HG03064 (cell line): Measurements from ENCODE around the gene TNFSF13B.
"Not testable (repeated sequence)": the region's sequence is repeated elsewhere in the genome, so short reads cannot be mapped to it uniquely, and the experiment has no call there.

Experiments
- ATAC-seq: cut with Tn5 transposase; IDR thresholded peaks from one replicate; pipeline ENCODE4 v1.9.1; 2021; ENCODE audit warnings: low read depth; ENCODE audit not compliant: unreplicated experiment

Gene TNFSF13B

GRCh38 chr13:108269601-108270328 is at the start of gene TNFSF13B:
TNFSF13B (plus strand) TSS chr13:108269718; CDS start chr13:108269896, 178 bp downstream.
- ATAC-seq, result peak; percentile 63

GRCh38 chr13:108220041-108220440 is 49.5 kb upstream of the TNFSF13B start:
- no peak for ATAC-seq

GRCh38 chr13:108223687-108224503 is 45.6 kb upstream of the TNFSF13B start:
- no peak for ATAC-seq

GRCh38 chr13:108225440-108225839 is 44.1 kb upstream of the TNFSF13B start:
- peak; percentile 64 for ATAC-seq

GRCh38 chr13:108226184-108226583 is 43.3 kb upstream of the TNFSF13B start:
- ATAC-seq, result peak; percentile 32

GRCh38 chr13:108227651-108228272 is 41.8 kb upstream of the TNFSF13B start:
- no peak for ATAC-seq

- ATAC-seq, result no peak
Observed at GRCh38 chr13:108230377-108230776, 39.1 kb upstream of the TNFSF13B start.

- ATAC-seq, result no peak
Observed at GRCh38 chr13:108249150-108249549, 20.4 kb upstream of the TNFSF13B start.

- ATAC-seq, result no peak
Observed at GRCh38 chr13:108257248-108257647, 12.3 kb upstream of the TNFSF13B start.

- ATAC-seq, result no peak
Observed at GRCh38 chr13:108263621-108264355, 5.7 kb upstream of the TNFSF13B start.

GRCh38 chr13:108266321-108266990 is 3.1 kb upstream of the TNFSF13B start:
- ATAC-seq, result no peak

- no peak for ATAC-seq
Observed at GRCh38 chr13:108267347-108267746, 2.2 kb upstream of the TNFSF13B start.

GRCh38 chr13:108267855-108268254 is 1.7 kb upstream of the TNFSF13B start:
- ATAC-seq, result not testable (repeated sequence)

- no peak for ATAC-seq
Observed at GRCh38 chr13:108268466-108269112, 929 bp upstream of the TNFSF13B start.

GRCh38 chr13:108270442-108270841 is 924 bp downstream of the TNFSF13B start:
- peak; percentile 7 for ATAC-seq

- ATAC-seq, result no peak
Observed at GRCh38 chr13:108272333-108272732, 2.8 kb downstream of the TNFSF13B start.

- no peak for ATAC-seq
Observed at GRCh38 chr13:108273429-108274118, 4.1 kb downstream of the TNFSF13B start.

- ATAC-seq, result no peak
Observed at GRCh38 chr13:108274718-108275117, 5.2 kb downstream of the TNFSF13B start.

- ATAC-seq, result no peak
Observed at GRCh38 chr13:108276060-108276459, 6.5 kb downstream of the TNFSF13B start.
